Upper lobe of right lung (tissue), 1 donor: ENCODE results near the gene OR13D1. TPM values are rescaled to one million over a fixed set of nuclear protein-coding genes. Genes with fewer than 3 reads are reported as not detected.
A peak's percentile ranks its signal among the peaks of the same experiment; 100 is the strongest.

Experiments used
- ATAC-seq: fragments of 200-7000 bp; cut with Tn5 transposase; one replicate; pipeline ENCODE4 v1.9.1; 2020; ENCODE audit warnings: mild to moderate bottlenecking, moderate library complexity
- DNase-seq: peaks from one replicate; pipeline ENCODE4 v3.0.0-alpha.2; 2020
- H3K27ac ChIP-seq: fragments of 200-600 bp; one replicate; pipeline ENCODE4 v1.8.0; 2022
- H3K27me3 ChIP-seq: fragments of 200-600 bp; one replicate; pipeline ENCODE4 v1.8.0; 2022; ENCODE audit warnings: mild to moderate bottlenecking
- H3K36me3 ChIP-seq: fragments of 200-600 bp; one replicate; pipeline ENCODE4 v1.8.0; 2022
- H3K4me1 ChIP-seq: fragments of 200-600 bp; one replicate; pipeline ENCODE4 v1.8.0; 2022
- H3K4me3 ChIP-seq: fragments of 200-600 bp; one replicate; pipeline ENCODE4 v1.8.0; 2022; ENCODE audit warnings: mild to moderate bottlenecking
- H3K9me3 ChIP-seq: fragments of 200-600 bp; one replicate; pipeline ENCODE4 v1.8.0; 2022
- intact Hi-C: fragments of 100-400 bp; cut with DNase I; formaldehyde crosslinking; loops from one replicate; pipeline ENCODE4 v1.11.0; 2022
- total RNA-seq: library from RNA; stranded (reverse); fragmentation: NEBNext Ultra II Directional; extraction: Animal tissue kit (Norgen Biotek cat#: 25700); gene quantifications from one replicate; pipeline ENCODE4 v1.2.1, GENCODE V29; 2021
- TF ChIP-seq, protein P1 (sequence below): fragments of 200-600 bp; IDR thresholded peaks from one replicate; pipeline ENCODE4 v1.8.0; 2022; ENCODE audit warnings: antibody characterized with exemption
- donor health status: DM: no; HTN: yes; CAD: no; lungs with severe emphysema.

Gene OR13D1
- total RNA-seq, 1 donor from 2014 or later: not detected

DNA sequence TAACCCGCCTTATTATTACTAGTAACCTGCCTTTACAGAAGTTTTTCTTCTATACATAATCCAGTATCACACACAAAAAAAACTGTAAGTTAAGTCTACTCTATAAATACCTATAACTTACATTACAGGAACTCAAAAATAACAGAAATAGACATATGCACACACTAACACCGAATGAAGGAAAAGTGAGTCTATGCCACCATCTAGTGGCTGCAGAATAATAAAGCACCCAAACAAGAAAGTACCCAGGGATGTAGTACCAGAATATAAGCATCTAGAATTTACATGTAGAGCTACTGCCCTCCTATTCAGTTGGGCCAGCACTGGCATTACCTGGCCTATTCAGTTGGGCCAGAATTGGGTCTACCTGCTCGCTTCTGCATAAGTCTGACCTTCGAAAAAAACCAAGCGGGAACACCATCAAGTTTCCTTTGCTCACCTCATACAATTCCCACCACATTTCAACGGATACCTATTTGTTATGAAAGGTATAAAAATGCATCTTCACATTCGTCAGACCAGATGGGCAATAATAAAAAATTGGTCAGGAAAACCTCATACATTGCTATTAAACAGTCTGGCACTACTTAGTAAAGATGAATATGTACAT, 49.2 kb downstream of the OR13D1 start:
- Histone ChIP-seq H3K27me3 (no peaks in the 10 kb centered on the region), H3K9me3 (no peaks in the 10 kb centered on the region), H3K27ac (no peak overlapping the region), H3K4me3 (no peak overlapping the region), H3K4me1 (no peaks in the 10 kb centered on the region), H3K36me3 (no peaks in the 10 kb centered on the region)
- ATAC-seq (peak; percentile 55), DNase-seq (no peak)
- intact Hi-C loops: no loop called here
- TF ChIP-seq, protein P1, sequence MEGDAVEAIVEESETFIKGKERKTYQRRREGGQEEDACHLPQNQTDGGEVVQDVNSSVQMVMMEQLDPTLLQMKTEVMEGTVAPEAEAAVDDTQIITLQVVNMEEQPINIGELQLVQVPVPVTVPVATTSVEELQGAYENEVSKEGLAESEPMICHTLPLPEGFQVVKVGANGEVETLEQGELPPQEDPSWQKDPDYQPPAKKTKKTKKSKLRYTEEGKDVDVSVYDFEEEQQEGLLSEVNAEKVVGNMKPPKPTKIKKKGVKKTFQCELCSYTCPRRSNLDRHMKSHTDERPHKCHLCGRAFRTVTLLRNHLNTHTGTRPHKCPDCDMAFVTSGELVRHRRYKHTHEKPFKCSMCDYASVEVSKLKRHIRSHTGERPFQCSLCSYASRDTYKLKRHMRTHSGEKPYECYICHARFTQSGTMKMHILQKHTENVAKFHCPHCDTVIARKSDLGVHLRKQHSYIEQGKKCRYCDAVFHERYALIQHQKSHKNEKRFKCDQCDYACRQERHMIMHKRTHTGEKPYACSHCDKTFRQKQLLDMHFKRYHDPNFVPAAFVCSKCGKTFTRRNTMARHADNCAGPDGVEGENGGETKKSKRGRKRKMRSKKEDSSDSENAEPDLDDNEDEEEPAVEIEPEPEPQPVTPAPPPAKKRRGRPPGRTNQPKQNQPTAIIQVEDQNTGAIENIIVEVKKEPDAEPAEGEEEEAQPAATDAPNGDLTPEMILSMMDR: peak; percentile 77

Other genes starting within 250 kb of the OR13D1 start
- gene OR13F1, start 190.3 kb upstream of the OR13D1 start, total RNA-seq: not detected
- gene OR13C4, start 167.3 kb upstream of the OR13D1 start, total RNA-seq: not detected
- not detected for gene OR13C3, start 157.7 kb upstream of the OR13D1 start, total RNA-seq
- gene OR13C8, start 125.3 kb upstream of the OR13D1 start, total RNA-seq: not detected
- not detected for gene OR13C5, start 95.1 kb upstream of the OR13D1 start, total RNA-seq
- gene OR13C2, start 88.9 kb upstream of the OR13D1 start, total RNA-seq: not detected
- not detected for gene OR13C9, start 76.3 kb upstream of the OR13D1 start, total RNA-seq
- gene NIPSNAP3A, start 53.2 kb downstream of the OR13D1 start, total RNA-seq: 26.0 TPM
- 2.2 TPM for gene NIPSNAP3B, start 69.6 kb downstream of the OR13D1 start, total RNA-seq
- 49.0 TPM for gene ABCA1, start 233.6 kb downstream of the OR13D1 start, total RNA-seq